Heart left ventricle (tissue), 13 donors: ENCODE measurements around the gene BNIP5.

Source experiments
- POLR2A ChIP-seq, 2 donors: fragments of 450-650 bp; IDR thresholded peaks; one replicate each; pipeline ENCODE4 v1.6.1; 2017; ENCODE audit warnings: antibody characterized with exemption in 2 of 2, mild to moderate bottlenecking in 2 of 2, moderate library complexity in 2 of 2
- TF ChIP-seq, protein P1 (sequence below), 12 donors: fragments of 200-600 bp; sonication (generic) in 4 of 12; IDR thresholded peaks; one replicate each; pipeline versions ENCODE4 v1.5.0 to v1.8.0; 2018 to 2022; ENCODE audit warnings: antibody characterized with exemption in 12 of 12, mild to moderate bottlenecking in 5 of 12
- donor health status: ischemic (EF 13 %, LVEDD 7.1; RV severe dilation, severe dysfunction).
- donor health status: DM: no; HTN: yes; CAD: no.
- donor health status: DM: no; HTN: no; CAD: no.
- donor health status: ischemic (EF 25% LVEDD 6.9; RV normal size, moderate dysfunction).
- donor health status: ischemic (EF 25% LVEDD 5.7; RV mildly dilated, moderate dysfunction).
- donor health status: ischemic (EF 35%, LVEDD 5.7; RV mildly dilated, moderate dysfunction).
- donor health status: nonischemic (EF 11% LVEDD 7.7; RV severe dilation, severe dysfunction).
- donor health status: DM: yes; HTN: yes; CAD: no.
- donor health status: PGD.
- donor health status: ischemic (EF 29% LVEDD 5.4; RV normal size, mild dysfunction).
- donor health status: nonischemic (EF 23%, LVEDD 6.1; RV moderate dilation, normal function).

DNA sequence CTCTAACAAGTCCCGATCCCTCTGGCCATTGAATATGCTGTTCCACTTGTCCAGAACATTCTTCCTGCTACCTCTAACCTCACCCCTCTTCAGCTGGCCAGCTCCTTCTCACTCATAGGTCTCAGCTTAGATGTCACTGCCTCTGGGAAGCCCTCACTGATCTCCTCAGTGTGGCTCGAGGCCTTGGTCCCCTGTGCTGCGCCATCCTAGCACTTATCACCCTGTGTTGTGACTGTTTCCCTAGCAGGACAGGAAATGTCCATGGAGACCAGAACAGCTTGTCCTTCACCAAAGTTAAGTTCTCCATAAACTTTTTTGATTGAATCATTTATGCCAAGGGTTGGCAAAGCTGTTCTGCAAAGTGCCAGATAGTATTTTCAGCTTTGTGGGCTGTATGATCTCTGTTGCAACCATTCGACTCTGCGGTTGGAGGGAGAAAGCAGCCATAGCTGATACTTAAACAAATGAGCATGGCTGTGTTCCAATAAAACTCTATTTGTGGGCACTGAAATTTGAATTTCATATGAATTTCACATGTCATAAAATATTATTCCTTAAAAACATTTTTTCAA, 6.5 kb upstream of the BNIP5 start:
- no peak for TF ChIP-seq POLR2A (IDR thresholded peaks at IDR 0.05)
- TF ChIP-seq, protein P1, sequence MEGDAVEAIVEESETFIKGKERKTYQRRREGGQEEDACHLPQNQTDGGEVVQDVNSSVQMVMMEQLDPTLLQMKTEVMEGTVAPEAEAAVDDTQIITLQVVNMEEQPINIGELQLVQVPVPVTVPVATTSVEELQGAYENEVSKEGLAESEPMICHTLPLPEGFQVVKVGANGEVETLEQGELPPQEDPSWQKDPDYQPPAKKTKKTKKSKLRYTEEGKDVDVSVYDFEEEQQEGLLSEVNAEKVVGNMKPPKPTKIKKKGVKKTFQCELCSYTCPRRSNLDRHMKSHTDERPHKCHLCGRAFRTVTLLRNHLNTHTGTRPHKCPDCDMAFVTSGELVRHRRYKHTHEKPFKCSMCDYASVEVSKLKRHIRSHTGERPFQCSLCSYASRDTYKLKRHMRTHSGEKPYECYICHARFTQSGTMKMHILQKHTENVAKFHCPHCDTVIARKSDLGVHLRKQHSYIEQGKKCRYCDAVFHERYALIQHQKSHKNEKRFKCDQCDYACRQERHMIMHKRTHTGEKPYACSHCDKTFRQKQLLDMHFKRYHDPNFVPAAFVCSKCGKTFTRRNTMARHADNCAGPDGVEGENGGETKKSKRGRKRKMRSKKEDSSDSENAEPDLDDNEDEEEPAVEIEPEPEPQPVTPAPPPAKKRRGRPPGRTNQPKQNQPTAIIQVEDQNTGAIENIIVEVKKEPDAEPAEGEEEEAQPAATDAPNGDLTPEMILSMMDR (IDR thresholded peaks at IDR 0.05), result no peak
